NOMO-1 (cell line): ENCODE data around the gene USP3.

Source experiments
- DNase-seq, 2 experiments: peaks; one replicate each; lab custom pipeline; 2025; ENCODE audit not compliant: unreplicated experiment in 2 of 2; lab: John Stamatoyannopoulos, UW

USP3 gene

GRCh38 chr15:63495780-63496488 is 8.5 kb upstream of the USP3 start:
- no peak for DNase-seq

- DNase-seq, result peak; percentile 93 to 99
Measured at GRCh38 chr15:63497642-63498467, 6.5 kb upstream of the USP3 start.

- DNase-seq, result no peak
Measured at GRCh38 chr15:63499175-63499549, 5.2 kb upstream of the USP3 start.

- peak in 1 of 2 experiments; percentile 43 for DNase-seq
Measured at GRCh38 chr15:63499611-63500010, 4.8 kb upstream of the USP3 start.

GRCh38 chr15:63500265-63501250 is 3.8 kb upstream of the USP3 start:
- DNase-seq, result peak in 1 of 2 experiments; percentile 53

- no peak for DNase-seq
Measured at GRCh38 chr15:63501256-63502089, 2.9 kb upstream of the USP3 start.

GRCh38 chr15:63502137-63502766 is 2.1 kb upstream of the USP3 start:
- DNase-seq, result no peak

GRCh38 chr15:63502843-63503738 is 1.3 kb upstream of the USP3 start:
- peak; percentile 98 to 99 for DNase-seq

GRCh38 chr15:63503739-63504246 is 600 bp upstream of the USP3 start:
- DNase-seq, result peak; percentile 76 to 79

GRCh38 chr15:63504979-63505841 is 817 bp downstream of the USP3 start:
- DNase-seq, result peak; percentile 54 to 65

GRCh38 chr15:63505842-63506222 is 1.4 kb downstream of the USP3 start:
- DNase-seq, result no peak

- peak in 1 of 2 experiments; percentile 46 for DNase-seq
Measured at GRCh38 chr15:63506537-63507035, 2.2 kb downstream of the USP3 start.

GRCh38 chr15:63507878-63508818 is 3.8 kb downstream of the USP3 start:
- peak in 1 of 2 experiments; percentile 12 for DNase-seq

GRCh38 chr15:63509056-63509954 is 4.9 kb downstream of the USP3 start:
- DNase-seq, result no peak
